ENCODE data around the gene IL18RAP.

DNA sequence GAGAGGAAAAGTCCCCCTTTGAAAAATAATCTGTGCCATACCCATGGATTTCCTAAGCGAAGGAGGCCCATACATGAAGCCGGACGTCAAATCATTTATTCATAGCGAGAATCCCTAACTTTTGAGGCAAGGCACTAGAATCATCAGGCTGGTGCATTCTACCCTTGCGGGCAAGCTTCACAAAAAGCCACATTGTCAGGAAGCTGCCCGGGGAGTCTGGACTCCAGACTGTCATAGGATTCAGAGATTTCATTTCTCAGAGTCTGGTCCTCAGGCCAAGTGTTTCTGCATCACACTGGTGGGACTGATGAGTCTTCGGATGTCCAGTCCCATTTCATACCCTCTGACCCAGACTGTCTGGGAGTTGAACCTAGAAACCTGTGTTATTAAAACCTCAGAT lies 59.0 kb downstream of the IL18RAP start:
- TF ChIP-seq, protein P1, sequence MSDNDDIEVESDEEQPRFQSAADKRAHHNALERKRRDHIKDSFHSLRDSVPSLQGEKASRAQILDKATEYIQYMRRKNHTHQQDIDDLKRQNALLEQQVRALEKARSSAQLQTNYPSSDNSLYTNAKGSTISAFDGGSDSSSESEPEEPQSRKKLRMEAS (IDR thresholded peaks at IDR 0.05) = no peak
- TF ChIP-seq TAF1 (IDR thresholded peaks at IDR 0.05; ENCODE audit: low read depth) = no peak
- no peak for TF ChIP-seq CEBPB (IDR thresholded peaks at IDR 0.05)
- TF ChIP-seq, protein P2, sequence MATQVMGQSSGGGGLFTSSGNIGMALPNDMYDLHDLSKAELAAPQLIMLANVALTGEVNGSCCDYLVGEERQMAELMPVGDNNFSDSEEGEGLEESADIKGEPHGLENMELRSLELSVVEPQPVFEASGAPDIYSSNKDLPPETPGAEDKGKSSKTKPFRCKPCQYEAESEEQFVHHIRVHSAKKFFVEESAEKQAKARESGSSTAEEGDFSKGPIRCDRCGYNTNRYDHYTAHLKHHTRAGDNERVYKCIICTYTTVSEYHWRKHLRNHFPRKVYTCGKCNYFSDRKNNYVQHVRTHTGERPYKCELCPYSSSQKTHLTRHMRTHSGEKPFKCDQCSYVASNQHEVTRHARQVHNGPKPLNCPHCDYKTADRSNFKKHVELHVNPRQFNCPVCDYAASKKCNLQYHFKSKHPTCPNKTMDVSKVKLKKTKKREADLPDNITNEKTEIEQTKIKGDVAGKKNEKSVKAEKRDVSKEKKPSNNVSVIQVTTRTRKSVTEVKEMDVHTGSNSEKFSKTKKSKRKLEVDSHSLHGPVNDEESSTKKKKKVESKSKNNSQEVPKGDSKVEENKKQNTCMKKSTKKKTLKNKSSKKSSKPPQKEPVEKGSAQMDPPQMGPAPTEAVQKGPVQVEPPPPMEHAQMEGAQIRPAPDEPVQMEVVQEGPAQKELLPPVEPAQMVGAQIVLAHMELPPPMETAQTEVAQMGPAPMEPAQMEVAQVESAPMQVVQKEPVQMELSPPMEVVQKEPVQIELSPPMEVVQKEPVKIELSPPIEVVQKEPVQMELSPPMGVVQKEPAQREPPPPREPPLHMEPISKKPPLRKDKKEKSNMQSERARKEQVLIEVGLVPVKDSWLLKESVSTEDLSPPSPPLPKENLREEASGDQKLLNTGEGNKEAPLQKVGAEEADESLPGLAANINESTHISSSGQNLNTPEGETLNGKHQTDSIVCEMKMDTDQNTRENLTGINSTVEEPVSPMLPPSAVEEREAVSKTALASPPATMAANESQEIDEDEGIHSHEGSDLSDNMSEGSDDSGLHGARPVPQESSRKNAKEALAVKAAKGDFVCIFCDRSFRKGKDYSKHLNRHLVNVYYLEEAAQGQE (IDR thresholded peaks at IDR 0.05; ENCODE audit: low read depth) = no peak
- TF ChIP-seq RAD21 (IDR thresholded peaks at IDR 0.05; ENCODE audit: low read depth) = no peak
